Astrocyte of the cerebellum (primary cell): ENCODE results near the gene BPIFA2.

Source experiments
- DNase-seq: peaks from one replicate; pipeline ENCODE4 v3.0.0-alpha.2; 2011; ENCODE audit warnings: low read depth
- H3K4me3 ChIP-seq: 2 replicates; pipeline ENCODE4 v1.5.1; 2011; ENCODE audit warnings: mild to moderate bottlenecking, low read depth, low read length, moderate library complexity
- in situ Hi-C: cut with HindIII; loops from 2 replicates; pipeline ENCODE4 v1.10.0; 2017; ENCODE audit warnings: low sequenced_read_pairs
- TF ChIP-seq, protein P1 (sequence below): IDR thresholded peaks from 2 replicates; pipeline ENCODE4 v1.5.1; 2012; ENCODE audit warnings: low read length, low read depth, moderate library complexity, mild to moderate bottlenecking; ENCODE audit errors: missing control alignments

BPIFA2 gene

DNA sequence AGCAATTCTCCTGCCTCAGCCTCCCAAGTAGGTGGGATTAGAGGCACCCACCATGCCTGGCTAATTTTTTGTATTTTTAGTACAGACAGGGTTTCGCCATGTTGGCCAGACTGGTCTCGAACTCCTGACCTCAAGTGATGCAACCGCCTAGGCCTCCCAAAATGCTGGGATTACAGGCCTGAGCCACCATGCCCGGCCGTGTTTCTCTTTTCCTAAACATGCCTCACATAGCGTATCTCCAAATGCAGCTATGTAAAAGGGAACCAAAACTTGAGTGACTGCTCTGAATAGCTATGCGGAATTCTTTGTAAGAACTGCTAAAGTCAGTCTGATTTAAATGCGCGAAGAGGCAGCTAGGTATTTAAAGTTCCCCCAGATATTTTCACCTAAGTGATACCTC is 20.5 kb downstream of the BPIFA2 start:
- TF ChIP-seq, protein P1, sequence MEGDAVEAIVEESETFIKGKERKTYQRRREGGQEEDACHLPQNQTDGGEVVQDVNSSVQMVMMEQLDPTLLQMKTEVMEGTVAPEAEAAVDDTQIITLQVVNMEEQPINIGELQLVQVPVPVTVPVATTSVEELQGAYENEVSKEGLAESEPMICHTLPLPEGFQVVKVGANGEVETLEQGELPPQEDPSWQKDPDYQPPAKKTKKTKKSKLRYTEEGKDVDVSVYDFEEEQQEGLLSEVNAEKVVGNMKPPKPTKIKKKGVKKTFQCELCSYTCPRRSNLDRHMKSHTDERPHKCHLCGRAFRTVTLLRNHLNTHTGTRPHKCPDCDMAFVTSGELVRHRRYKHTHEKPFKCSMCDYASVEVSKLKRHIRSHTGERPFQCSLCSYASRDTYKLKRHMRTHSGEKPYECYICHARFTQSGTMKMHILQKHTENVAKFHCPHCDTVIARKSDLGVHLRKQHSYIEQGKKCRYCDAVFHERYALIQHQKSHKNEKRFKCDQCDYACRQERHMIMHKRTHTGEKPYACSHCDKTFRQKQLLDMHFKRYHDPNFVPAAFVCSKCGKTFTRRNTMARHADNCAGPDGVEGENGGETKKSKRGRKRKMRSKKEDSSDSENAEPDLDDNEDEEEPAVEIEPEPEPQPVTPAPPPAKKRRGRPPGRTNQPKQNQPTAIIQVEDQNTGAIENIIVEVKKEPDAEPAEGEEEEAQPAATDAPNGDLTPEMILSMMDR = no peak
- H3K4me3 ChIP-seq = no peak overlapping the region
- no peak for DNase-seq
- in situ Hi-C loops = no loop called here

DNA sequence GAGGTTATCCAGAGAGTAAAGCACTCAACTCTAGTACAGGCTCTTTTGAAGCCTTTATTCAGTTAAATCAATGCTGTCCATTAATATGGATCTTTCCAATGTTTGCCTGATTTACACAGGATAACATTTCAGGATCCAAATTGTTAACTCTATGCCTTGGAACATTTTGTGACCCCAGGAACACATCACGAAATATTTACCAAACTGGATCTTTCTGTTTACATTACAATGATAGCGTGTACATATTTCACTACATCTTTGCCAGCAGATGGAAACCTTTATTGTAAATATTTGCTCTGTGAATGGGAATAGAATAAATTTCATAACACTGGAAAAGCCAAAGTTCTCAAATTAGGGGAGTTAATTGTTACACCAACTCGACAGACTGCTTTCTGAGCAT is 23.5 kb downstream of the BPIFA2 start:
- H3K4me3 ChIP-seq = no peak overlapping the region
- no peak for DNase-seq
- in situ Hi-C loops = no loop called here
- TF ChIP-seq, protein P1 = no peak

DNA sequence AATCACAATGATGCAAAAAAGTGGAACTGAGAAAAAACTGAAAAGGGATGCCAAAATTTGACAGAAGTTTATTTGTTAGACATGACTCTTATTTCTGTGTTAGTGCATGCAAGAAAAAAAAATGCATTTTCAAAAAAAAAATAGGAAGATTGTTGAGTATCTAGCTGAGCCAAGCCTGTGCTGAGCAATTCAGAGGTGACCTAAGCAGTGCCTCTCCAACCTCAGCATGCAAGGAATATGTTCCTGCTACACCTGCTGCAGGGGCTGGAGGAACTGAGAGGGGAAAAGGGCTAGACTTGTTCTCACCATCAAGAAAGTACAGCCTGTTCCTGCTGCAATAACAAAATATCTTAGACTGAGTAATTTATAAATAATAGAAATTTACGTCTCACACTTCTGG is 24.0 kb downstream of the BPIFA2 start:
- TF ChIP-seq, protein P1 = no peak
- in situ Hi-C loops = no loop called here
- no peak overlapping the region for H3K4me3 ChIP-seq
- no peak for DNase-seq

DNA sequence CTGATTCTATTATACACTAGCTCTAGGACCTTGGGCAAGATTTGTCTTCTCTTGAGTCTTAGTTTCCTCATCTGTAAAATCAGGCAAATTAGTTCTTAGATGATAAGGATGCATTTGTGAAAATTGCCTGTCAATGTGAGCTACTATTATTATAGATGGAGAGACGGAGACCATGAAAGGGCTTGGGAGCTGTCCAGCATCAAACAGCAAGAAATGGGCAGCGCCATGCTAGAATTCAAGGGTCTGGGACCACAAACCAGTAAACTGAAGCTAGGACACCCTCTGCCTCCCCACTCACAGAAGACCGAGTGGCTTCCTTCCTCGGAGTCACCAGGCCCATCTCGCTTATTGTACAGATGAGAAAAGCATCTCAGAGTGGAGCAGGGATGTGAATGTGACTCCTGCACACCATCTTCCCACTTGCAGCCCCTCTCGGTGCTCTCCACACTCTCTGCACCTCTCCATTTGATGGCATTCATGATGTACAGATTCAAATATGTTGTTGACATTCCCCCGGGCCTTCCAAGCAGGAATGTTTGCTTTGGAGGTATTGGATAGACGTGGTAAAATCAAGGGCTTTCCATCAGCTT is 25.0 kb downstream of the BPIFA2 start:
- in situ Hi-C loops = no loop called here
- no peak for DNase-seq
- no peak overlapping the region for H3K4me3 ChIP-seq
- TF ChIP-seq, protein P1 = no peak

DNA sequence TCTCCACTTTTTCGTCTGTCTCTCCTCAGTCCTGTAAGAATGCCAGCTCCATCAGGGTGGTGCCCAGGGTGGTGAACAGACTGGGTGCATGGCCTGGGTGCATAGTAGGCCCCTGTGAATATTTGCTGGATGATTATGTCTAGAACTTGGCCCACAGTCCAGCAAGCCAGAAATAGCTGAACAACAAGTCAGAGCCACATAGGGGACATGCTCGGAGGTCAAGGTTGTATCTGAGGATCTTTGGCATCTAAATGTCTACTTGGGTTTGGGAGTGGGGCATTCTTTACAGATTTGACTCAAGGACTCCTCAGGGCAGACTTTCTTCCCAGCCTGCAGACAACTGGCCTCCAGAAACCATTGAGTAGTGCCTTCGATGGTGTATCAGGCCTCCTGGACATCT is 31.1 kb downstream of the BPIFA2 start:
- no peak overlapping the region for H3K4me3 ChIP-seq
- no peak for DNase-seq
- TF ChIP-seq, protein P1 = no peak
- in situ Hi-C loops = no loop called here

DNA sequence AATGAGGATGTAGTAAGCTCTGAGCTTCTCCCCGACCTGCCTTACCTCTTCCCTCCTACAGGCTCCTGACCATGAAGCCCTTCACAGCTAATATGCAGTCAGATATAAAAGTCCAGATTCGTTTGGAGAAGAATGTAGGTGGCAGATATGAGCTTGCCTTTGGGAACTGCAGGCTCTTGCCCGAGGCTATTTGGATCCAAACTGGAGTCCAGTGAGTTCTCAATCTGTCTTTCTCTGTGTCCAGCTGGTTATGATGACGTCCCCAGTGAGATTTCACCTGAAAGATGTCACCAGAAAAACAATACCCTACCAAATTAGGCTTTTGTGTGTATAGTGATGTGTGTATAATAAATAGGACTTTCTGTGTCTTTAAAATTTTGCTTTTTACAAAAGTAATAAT is 34.5 kb downstream of the BPIFA2 start:
- no peak for DNase-seq
- TF ChIP-seq, protein P1 = no peak
- no peak overlapping the region for H3K4me3 ChIP-seq
- in situ Hi-C loops = no loop called here

DNA sequence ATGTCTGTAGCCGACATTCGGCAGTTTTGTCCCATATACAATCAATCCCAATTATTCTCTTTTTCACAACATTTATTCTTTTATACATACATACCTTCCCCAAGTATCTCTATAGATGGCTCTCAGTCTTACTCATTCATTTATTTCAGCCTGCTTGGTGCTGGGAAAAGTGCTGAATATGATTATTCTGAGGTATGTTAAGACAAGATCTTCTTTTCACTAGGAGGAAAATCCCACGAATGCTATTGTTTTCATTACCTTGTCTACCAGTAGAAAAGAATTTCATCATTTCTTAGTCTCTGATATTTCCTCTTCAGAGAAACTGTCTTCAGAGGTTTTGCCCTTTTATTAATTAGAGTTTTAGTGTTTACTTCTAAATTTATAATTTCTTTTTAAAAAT is 35.5 kb downstream of the BPIFA2 start:
- in situ Hi-C loops = no loop called here
- TF ChIP-seq, protein P1 = no peak
- no peak for DNase-seq
- no peak overlapping the region for H3K4me3 ChIP-seq
